Activated T-helper 2 cell treated with anti-CD3 and anti-CD28 coated beads, Interferon-gamma antibody, Interleukin-2, Interleukin-4, amounts not matched to agents 10 μg/mL and 5 μg/mL and 100 μg/mL, durations not matched to agents 14 hours and 24 hours and 36 hours (primary cell): ENCODE data around the gene FEZ2. TPM values are rescaled to one million over a fixed set of nuclear protein-coding genes. Genes with fewer than 3 reads are reported as not detected.
A peak's percentile ranks its signal among the peaks of the same experiment; 100 is the strongest.
"Not testable (repeated sequence)": the region's sequence is repeated elsewhere in the genome, so short reads cannot be mapped to it uniquely, and the experiment has no call there.

Source experiments
- DNase-seq: peaks from one replicate; pipeline ENCODE4 v3.0.0; 2021; ENCODE audit warnings: low spot score
- H3K27ac Mint-ChIP-seq: one replicate; pipeline ENCODE4 v1.8.0; 2021; ENCODE audit warnings: mixed read lengths
- H3K27me3 Mint-ChIP-seq: one replicate; pipeline ENCODE4 v1.8.0; 2021; ENCODE audit warnings: low read depth, mixed read lengths
- H3K36me3 Mint-ChIP-seq: one replicate; pipeline ENCODE4 v1.8.0; 2021; ENCODE audit warnings: low read depth, mixed read lengths
- H3K4me1 Mint-ChIP-seq: one replicate; pipeline ENCODE4 v1.8.0; 2021; ENCODE audit warnings: low read depth, mixed read lengths
- H3K4me3 Mint-ChIP-seq: one replicate; pipeline ENCODE4 v1.8.0; 2021; ENCODE audit warnings: low read depth, mild to moderate bottlenecking, moderate library complexity, mixed read lengths
- H3K9me3 Mint-ChIP-seq: one replicate; pipeline ENCODE4 v1.8.0; 2021; ENCODE audit warnings: mixed read lengths
- intact Hi-C: fragments of 100-400 bp; cut with micrococcal nuclease; formaldehyde crosslinking; loops from one replicate; pipeline ENCODE4 v1.15.1; 2023
- total RNA-seq: library from RNA; stranded (reverse); gene quantifications from 2 replicates; pipeline ENCODE4 v1.2.3, GENCODE V29; 2022

FEZ2 gene
- total RNA-seq, 1 donor from 2014 or later, result 16.3 TPM

DNA sequence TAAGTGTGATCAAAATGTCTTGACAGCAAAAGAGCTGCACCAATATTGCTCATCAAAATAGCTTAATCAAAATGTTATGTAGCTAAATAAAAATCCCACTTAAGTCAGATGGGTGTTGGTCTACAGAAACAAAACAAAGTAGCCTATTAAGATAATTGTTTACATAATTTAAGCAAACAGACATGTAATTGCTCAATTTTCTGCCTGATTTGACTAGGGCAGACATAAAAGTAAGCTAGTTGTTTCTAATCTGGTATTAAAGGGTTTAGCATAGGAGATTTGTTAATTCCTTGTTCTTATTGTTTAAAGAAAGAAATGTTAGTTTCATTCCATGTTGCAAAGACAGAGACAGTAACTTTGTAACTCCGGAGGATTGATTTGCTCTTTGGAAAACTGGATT, 11.5 kb upstream of the FEZ2 start:
- H3K27ac Mint-ChIP-seq, result no peak overlapping the region

GRCh38 chr2:36607947-36608346, 10.0 kb upstream of the FEZ2 start:
- intact Hi-C loops, result no loop called here
- Mint-ChIP-seq H3K9me3 (no peaks in the 10 kb centered on the region), H3K4me1 (no peaks in the 10 kb centered on the region), H3K4me3 (no peak overlapping the region), H3K27ac (no peak overlapping the region), H3K27me3 (peaks cover 23% of the 10 kb centered on the region), H3K36me3 (no peaks in the 10 kb centered on the region)
- DNase-seq, result no peak

More for the DNA sequence above, 11.5 kb upstream of the FEZ2 start:
- no peak for DNase-seq
- H3K9me3 Mint-ChIP-seq, result no peaks in the 10 kb centered on the region
- no peaks in the 10 kb centered on the region for H3K36me3 Mint-ChIP-seq
- peaks cover 31% of the 10 kb centered on the region for H3K27me3 Mint-ChIP-seq
- no peaks in the 10 kb centered on the region for H3K4me1 Mint-ChIP-seq
- intact Hi-C loops, result no loop called here
- no peak overlapping the region for H3K4me3 Mint-ChIP-seq

GRCh38 chr2:36606925-36607324, 9.0 kb upstream of the FEZ2 start:
- DNase-seq, result no peak
- H3K27me3 Mint-ChIP-seq, result peaks cover 16% of the 10 kb centered on the region
- H3K4me1 Mint-ChIP-seq, result no peaks in the 10 kb centered on the region
- no peak overlapping the region for H3K27ac Mint-ChIP-seq
- intact Hi-C loops, result no loop called here
- no peak overlapping the region for H3K4me3 Mint-ChIP-seq
- no peaks in the 10 kb centered on the region for H3K9me3 Mint-ChIP-seq
- no peaks in the 10 kb centered on the region for H3K36me3 Mint-ChIP-seq

DNA sequence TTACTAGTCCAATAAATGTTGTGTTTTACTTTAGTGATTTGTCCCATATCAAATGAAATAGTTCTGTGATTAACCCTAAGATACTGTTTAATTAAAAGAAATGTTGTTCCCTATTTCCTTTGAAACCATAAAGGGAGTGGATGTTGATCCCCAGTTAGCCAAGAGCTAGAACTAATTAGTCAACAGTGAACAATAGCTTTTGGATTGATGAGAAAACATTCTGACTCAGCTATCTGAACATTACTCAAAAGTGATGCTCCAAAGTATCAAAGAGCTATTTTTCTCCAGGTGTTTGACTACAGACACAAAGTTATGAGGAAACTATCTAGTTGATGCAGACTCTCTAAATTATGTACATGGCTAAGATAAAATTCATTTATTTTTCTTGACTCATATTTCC, 7.3 kb upstream of the FEZ2 start:
- no peaks in the 10 kb centered on the region for H3K9me3 Mint-ChIP-seq
- no peak for DNase-seq
- H3K4me3 Mint-ChIP-seq, result no peak overlapping the region
- no peaks in the 10 kb centered on the region for H3K36me3 Mint-ChIP-seq
- peaks cover 16% of the 10 kb centered on the region for H3K27me3 Mint-ChIP-seq
- intact Hi-C loops, result no loop called here
- no peak overlapping the region for H3K27ac Mint-ChIP-seq
- H3K4me1 Mint-ChIP-seq, result no peaks in the 10 kb centered on the region

- H3K9me3 Mint-ChIP-seq, DNase-seq, intact Hi-C loops, H3K36me3 Mint-ChIP-seq, H3K4me1 Mint-ChIP-seq, H3K27ac Mint-ChIP-seq, H3K4me3 Mint-ChIP-seq: not testable (repeated sequence)
- H3K27me3 Mint-ChIP-seq, result peaks cover 16% of the 10 kb centered on the region
These were observed 5.7 kb upstream of the FEZ2 start for GRCh38 chr2:36603629-36604028.

DNA sequence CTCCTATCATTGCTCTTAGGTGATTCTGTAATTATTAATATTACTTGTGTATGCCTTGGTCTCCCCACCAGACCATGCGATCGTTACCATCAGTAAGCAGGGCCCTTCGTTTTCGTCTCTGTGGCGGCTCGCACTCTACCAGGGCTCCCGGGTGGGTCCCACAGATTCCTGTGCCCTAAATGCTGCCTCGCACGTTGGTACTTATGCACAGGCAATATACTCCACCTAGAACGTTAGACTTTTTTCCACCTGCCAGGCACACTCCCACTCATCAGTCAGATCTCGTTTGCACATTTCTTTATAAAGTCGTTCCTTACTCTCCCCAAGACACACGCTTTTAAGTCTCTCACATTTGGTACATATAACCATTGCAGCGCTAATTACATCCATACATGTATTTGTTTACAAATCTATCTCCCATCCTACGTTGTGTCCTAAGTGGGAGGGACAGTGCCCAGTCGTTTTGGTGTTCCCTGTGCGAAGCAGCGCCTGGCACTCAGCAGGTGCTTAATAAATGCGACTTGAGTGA, 901 bp downstream of the FEZ2 start:
- Mint-ChIP-seq H3K4me3 (peak overlapping the region; percentile 91), H3K27me3 (no peaks in the 10 kb centered on the region), H3K9me3 (no peaks in the 10 kb centered on the region), H3K27ac (peak overlapping the region; percentile 86), H3K36me3 (peaks cover 9% of the 10 kb centered on the region), H3K4me1 (peaks cover 22% of the 10 kb centered on the region)
- DNase-seq, result no peak
- intact Hi-C loops, result loop anchor here (2.0 to 5.0 kb wide), 2 partner anchors 240 to 370 kb away; partner anchors contain the start of gene STRN

- no peak for DNase-seq
- peaks cover 22% of the 10 kb centered on the region for H3K4me1 Mint-ChIP-seq
- H3K9me3 Mint-ChIP-seq, result no peaks in the 10 kb centered on the region
- peak overlapping the region; percentile 91 for H3K4me3 Mint-ChIP-seq
- peak overlapping the region; percentile 25 for H3K27ac Mint-ChIP-seq
- peaks cover 12% of the 10 kb centered on the region for H3K36me3 Mint-ChIP-seq
- intact Hi-C loops, result loop anchor here (2.0 to 5.0 kb wide), 2 partner anchors 240 to 371 kb away; partner anchors contain the start of gene STRN
- H3K27me3 Mint-ChIP-seq, result no peaks in the 10 kb centered on the region
These were observed 1.6 kb downstream of the FEZ2 start for GRCh38 chr2:36596397-36596796.

DNA sequence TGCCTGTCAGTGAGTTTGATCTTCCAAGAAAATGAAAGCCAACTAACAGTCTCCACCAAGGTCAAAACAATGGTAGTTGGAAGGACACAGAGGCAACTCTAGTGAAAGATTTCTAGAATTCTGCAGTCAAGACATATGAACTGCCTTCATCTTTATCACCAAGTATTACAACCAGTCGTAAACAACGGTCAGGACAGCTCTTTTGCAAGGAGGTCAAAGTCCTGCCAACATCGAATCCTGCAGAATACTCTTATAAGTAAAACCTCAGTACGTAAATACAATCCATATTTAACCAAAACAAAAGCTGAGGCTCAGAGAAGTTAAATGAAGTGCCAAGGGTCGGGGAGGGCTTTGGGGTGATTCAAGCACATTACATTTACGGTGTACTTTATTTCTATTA, 3.1 kb downstream of the FEZ2 start:
- no peak overlapping the region for H3K27ac Mint-ChIP-seq
- intact Hi-C loops, result loop anchor here (5.0 kb wide), 1 partner anchor 372 kb away; the partner anchor contains the start of gene STRN
- H3K27me3 Mint-ChIP-seq, result no peaks in the 10 kb centered on the region
- DNase-seq, result no peak
- H3K9me3 Mint-ChIP-seq, result no peaks in the 10 kb centered on the region
- H3K4me3 Mint-ChIP-seq, result no peak overlapping the region
- H3K4me1 Mint-ChIP-seq, result peaks cover 22% of the 10 kb centered on the region
- peaks cover 12% of the 10 kb centered on the region for H3K36me3 Mint-ChIP-seq

GRCh38 chr2:36589230-36589630, 8.7 kb downstream of the FEZ2 start:
- peaks cover 37% of the 10 kb centered on the region for H3K36me3 Mint-ChIP-seq
- H3K27me3 Mint-ChIP-seq, result no peaks in the 10 kb centered on the region
- peaks cover 2% of the 10 kb centered on the region for H3K4me1 Mint-ChIP-seq
- intact Hi-C loops, result no loop called here
- no peak overlapping the region for H3K4me3 Mint-ChIP-seq
- no peak for DNase-seq
- no peaks in the 10 kb centered on the region for H3K9me3 Mint-ChIP-seq
- H3K27ac Mint-ChIP-seq, result no peak overlapping the region

GRCh38 chr2:36587556-36587955, 10.4 kb downstream of the FEZ2 start:
- Mint-ChIP-seq H3K4me1 (no peaks in the 10 kb centered on the region), H3K36me3 (peaks cover 49% of the 10 kb centered on the region), H3K27me3 (no peaks in the 10 kb centered on the region), H3K27ac (no peak overlapping the region), H3K9me3 (no peaks in the 10 kb centered on the region), H3K4me3 (no peak overlapping the region)
- no peak for DNase-seq
- intact Hi-C loops, result no loop called here

GRCh38 chr2:36587101-36587500, 10.9 kb downstream of the FEZ2 start:
- Mint-ChIP-seq H3K27ac (no peak overlapping the region), H3K36me3 (peaks cover 53% of the 10 kb centered on the region), H3K27me3 (no peaks in the 10 kb centered on the region), H3K4me1 (no peaks in the 10 kb centered on the region), H3K4me3 (no peak overlapping the region), H3K9me3 (no peaks in the 10 kb centered on the region)
- no peak for DNase-seq
- intact Hi-C loops, result no loop called here

- no peaks in the 10 kb centered on the region for H3K4me1 Mint-ChIP-seq
- intact Hi-C loops, result no loop called here
- no peak overlapping the region for H3K27ac Mint-ChIP-seq
- no peaks in the 10 kb centered on the region for H3K9me3 Mint-ChIP-seq
- H3K27me3 Mint-ChIP-seq, result no peaks in the 10 kb centered on the region
- no peak overlapping the region for H3K4me3 Mint-ChIP-seq
- peaks cover 53% of the 10 kb centered on the region for H3K36me3 Mint-ChIP-seq
- no peak for DNase-seq
These were observed 11.3 kb downstream of the FEZ2 start for GRCh38 chr2:36586672-36587071.

DNA sequence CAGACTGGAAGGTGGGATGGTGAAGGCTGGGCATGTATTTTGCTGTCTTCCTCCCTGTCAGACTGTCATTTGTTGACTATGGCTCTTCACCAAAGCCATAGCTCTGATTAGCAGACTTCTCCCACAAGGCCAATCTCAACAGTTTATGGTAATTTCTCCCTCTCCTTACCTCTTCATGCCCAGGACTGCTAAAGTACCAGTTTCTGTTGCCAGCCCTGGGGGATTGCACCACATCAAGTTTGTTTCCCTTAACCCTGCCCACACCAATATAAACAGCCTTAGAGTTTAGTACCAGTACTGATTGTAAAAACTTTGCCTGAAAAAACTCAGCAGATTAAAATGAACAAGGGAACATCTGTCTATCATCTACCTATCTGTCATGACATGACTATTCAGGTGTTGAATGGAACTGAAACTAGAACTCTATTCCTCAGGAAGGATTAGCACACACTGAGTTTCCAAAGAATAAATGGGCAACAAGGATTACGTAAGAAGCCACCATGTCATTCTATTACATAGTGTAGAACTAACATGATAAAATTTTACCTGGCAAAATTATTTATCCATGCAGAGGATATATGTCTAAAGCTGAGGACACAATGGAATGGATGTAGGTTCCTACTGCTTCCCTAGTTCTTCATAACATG, 13.7 kb downstream of the FEZ2 start:
- H3K36me3 Mint-ChIP-seq, result peaks cover 74% of the 10 kb centered on the region
- no peaks in the 10 kb centered on the region for H3K9me3 Mint-ChIP-seq
- no peak overlapping the region for H3K27ac Mint-ChIP-seq
- no peak overlapping the region for H3K4me3 Mint-ChIP-seq
- intact Hi-C loops, result no loop called here
- H3K27me3 Mint-ChIP-seq, result no peaks in the 10 kb centered on the region
- no peak for DNase-seq
- no peaks in the 10 kb centered on the region for H3K4me1 Mint-ChIP-seq
